Activated gamma-delta T cell (primary cell): ENCODE measurements around the gene CDH7.
A peak's percentile ranks its signal among the peaks of the same experiment; 100 is the strongest.

Experiments used
- DNase-seq: peaks from one replicate; lab custom pipeline; 2025; lab: John Stamatoyannopoulos, UW
- total RNA-seq, 2 donors: gene quantifications; one replicate each; lab custom pipeline; 2026; lab: John Stamatoyannopoulos, UW

Gene CDH7, protein sequence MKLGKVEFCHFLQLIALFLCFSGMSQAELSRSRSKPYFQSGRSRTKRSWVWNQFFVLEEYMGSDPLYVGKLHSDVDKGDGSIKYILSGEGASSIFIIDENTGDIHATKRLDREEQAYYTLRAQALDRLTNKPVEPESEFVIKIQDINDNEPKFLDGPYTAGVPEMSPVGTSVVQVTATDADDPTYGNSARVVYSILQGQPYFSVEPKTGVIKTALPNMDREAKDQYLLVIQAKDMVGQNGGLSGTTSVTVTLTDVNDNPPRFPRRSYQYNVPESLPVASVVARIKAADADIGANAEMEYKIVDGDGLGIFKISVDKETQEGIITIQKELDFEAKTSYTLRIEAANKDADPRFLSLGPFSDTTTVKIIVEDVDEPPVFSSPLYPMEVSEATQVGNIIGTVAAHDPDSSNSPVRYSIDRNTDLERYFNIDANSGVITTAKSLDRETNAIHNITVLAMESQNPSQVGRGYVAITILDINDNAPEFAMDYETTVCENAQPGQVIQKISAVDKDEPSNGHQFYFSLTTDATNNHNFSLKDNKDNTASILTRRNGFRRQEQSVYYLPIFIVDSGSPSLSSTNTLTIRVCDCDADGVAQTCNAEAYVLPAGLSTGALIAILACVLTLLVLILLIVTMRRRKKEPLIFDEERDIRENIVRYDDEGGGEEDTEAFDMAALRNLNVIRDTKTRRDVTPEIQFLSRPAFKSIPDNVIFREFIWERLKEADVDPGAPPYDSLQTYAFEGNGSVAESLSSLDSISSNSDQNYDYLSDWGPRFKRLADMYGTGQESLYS
- total RNA-seq = 0 to 0.13 reads per million in 2 donors

DNA sequence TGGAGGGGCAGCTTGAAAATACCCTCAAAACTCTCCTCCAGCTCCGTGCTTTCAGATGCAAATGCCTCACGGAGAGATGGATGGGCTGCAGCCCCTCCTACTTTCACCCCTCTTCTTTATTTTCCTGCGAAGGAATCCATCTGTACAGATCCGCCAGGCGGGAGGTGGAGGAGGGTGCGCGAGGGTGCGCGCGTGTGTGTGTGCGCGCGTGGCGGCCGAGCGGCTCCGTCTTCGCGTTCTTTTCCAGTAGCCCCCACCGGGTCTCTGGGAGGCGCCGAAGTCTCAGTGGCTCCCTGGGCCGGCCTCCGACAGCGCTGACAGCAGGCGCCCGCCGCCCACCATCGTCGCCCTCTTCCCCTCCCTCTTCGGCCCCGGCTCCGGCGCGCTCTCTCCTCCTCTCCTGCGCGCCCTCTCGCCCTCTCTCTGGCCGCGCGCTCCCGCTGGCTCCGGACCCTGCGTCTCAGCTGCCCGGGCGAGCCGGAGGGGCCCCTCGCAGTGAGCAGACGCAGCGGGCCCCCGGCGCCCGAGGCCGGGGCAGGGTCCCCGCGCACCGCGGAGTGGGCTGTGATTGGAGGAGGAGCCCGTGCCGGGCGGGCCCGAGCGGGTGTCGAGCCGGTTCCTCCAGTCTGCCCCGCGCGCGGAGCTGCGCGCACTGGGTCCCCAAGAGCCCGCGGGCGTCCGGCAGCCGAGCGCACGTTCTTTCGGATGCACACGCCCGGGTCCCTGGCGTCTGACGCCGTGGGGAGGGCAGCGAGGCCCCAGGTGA is at the start of gene CDH7:
Gene CDH7 (plus strand): TSS at position 624 of the 766 bp plus-strand sequence. CDS start 11,831 bp downstream, outside the sequence.
- peak; percentile 8 for DNase-seq

DNA sequence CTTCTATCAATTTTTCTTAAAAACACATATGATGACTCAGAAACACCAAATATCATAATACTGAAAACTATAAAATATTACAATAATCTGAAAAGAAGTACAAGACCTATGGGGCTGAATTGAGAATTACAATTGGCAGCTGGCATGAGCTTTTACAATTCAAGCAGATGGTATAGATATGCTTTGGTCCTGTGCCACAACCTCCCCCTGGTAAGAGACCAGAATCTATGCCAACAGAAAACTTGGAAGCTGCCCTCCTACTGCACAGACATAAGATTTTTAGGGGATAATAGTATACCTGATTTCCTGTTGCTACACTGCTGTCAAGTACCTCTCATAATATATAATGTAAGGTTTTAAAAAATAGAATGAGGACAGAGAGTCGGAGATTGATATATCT is 46.8 kb upstream of the CDH7 start:
- no peak for DNase-seq

DNA sequence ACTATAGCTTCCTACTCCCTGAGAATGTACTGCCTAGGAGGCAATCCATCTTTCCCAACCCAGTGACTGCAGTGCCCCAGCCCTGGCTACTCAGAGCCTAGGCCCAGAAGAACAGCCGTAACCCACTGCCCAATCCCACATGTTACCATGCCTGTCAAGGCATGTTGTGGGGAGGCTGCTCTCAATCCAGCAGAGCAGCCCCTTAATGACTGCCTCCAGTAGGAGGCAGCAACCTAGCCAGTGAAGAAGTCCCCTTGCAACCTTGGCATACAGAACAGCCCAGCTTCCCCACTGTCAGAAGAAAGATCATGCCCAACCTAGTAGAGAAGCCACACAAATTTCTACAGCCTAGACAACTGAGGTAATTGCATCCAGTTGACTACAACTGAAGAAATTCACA is 44.2 kb upstream of the CDH7 start:
- no peak for DNase-seq

DNA sequence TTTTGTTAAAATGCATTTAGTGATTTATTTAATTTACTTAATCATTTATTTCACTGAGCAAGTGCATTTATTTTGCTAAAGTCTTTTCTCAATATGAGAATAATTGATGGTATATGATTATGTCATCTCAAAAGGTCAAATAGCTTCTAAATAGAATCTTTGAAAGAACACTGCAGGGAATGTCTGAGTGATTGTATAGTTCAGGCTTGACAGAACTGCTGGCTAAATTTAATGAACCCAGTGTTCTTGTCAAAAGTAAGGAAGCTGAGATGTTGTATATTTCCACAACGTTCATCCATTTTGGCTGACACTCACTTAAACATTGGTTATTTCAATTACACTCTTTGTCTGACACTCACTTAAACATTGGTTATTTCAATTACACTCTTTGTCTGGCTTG is 39.3 kb upstream of the CDH7 start:
- DNase-seq = no peak

DNA sequence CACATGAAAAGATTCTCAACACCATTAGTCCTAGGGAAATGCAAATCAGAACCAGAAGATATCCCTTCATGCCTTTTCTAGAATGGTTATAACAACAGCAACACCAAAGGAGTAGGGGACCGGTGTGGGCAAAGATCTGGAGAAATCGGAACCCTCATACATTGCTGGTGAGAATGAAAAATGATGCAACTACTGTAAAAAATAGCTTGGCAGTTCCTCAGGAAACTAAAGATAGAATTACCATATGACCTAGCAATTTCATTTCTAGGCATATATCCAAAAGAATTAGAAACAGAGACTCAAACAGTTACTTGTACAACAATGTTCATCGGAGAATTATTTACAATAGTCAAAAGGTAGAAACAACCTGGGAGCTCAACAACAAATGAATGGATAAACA is 29.2 kb upstream of the CDH7 start:
- DNase-seq = no peak

DNA sequence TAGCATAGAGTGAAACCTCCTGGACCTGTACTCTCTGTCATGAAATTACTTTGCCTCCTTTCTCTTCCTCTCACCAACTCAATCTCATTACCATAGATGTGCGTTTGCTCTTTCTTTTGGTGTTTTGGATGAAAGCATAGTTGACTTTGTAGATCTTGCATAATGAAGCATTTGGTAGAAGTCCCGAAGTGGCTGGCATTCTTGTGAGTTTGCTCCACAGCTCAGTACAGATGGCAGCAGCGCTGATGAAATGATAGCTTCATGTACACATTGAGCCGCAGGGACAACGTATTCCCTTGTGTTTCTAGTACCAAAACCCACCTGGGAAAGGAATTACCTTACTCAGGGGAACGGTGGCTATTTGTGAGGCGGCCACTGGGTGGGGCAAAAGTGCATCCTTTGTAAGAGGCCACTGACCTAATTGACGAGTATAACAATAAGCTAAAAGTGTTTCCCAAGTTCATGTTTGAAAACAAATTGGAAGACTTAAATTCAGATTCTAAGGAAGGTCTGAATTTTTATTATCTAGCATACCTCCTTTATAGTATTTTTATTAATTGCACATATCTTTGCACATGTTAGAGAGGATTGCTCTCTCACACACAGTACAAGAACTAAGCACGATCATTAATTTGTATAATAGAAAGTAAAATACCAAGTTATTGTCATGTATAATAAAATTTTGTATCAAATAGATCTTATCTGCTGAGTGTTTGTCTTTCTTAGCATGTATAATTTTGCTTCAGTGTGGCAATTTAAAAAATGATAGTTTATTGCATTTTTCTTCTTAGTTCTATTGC is 25.4 kb upstream of the CDH7 start:
- no peak for DNase-seq

DNA sequence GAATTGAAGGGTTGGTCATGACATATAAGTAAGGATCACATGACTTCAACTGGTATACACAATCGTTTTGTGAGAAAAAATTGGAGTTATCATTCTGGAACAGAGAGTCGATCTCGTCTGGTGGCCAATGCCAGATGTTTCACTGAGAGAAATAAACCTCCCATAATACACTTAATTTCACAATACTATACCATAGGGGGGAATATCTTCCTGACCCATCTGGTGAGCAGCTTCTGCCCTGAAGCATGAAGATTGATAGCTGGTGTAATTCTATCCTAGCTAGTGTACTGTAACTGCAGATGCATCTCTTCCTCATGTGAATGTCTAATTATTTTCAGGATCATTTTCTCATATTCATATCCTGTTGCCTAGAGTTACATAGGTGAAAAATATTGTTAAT is 15.7 kb upstream of the CDH7 start:
- DNase-seq = no peak

DNA sequence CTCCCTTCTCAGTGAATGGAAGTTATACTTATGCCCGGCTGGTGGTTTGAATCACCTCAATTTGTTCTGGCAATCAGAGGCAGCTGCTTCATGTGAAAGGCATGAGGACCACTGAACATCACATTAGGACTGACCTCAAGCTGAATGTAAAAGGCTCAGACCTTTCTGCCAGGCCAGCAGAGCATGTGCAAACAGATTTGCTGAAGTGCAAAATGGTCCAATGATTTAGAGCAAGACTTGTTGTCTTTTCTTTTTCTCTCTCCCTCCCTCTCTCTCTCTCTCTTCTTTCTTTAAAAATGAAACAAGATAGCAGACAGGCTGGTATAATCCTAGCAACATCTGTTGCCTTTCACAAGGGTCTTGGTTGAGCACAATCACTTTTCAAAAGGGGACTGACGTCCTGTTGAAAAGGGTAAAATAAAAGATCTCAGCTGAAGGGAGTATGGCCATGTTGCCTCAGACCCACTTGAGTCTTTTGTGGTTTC is 13.3 kb upstream of the CDH7 start:
- DNase-seq = no peak

DNA sequence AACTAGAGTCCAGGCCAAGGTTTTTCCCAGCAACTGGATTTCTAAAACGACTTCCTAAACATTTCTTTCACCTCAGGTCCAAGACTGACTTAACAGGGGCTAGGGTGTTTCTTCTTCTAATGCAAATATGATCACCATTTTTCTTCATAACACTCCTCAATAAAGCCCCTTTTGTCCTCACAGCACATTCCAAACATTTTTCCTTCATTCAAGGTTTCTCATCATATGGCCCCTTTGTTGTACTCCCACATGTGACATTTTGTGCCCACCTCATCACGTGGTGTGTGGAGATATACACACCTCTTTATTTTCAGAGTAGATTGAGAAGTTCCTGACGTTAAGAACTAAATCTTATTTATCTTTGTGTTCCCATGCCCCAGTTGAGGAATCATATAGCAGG is 3.9 kb upstream of the CDH7 start:
- DNase-seq = no peak

DNA sequence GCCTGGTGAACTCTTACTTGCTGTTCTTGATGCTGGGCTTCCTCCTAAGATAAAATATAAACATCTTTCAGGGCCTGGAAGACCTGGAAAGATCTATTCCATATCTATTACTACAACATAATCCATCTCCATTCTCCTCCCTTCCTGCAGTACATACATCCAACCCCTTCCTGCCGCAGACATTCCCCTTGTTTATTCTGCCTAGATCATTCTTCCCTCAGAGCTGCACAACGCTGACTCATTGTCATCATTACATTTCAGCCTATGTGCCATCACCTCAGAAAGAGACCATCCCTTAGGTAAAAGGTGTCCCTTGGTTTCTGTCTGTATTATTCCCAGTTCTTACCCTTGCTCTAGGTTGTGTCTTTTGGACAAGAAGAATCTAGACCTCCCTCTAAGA is 2.5 kb upstream of the CDH7 start:
- DNase-seq = no peak

DNA sequence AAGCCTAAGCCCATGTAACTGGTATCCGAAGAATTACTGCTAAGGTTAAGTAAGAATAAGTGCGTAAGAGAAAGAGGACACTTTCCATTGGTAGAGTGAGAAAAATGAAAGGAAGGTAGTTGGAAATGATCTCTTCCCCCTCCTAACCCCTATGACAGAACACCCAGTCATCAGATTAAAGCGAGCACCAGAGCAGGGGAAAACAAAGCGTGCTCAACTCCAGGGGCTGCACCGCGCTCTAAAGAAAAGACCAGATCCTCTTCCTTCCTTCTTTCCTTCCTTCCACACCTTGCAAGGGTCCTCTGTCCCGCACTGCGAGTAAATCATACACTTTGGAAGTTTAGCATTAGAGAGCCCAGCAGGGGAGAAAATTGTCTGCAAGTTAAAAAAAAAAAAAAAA is 971 bp upstream of the CDH7 start:
- no peak for DNase-seq

DNA sequence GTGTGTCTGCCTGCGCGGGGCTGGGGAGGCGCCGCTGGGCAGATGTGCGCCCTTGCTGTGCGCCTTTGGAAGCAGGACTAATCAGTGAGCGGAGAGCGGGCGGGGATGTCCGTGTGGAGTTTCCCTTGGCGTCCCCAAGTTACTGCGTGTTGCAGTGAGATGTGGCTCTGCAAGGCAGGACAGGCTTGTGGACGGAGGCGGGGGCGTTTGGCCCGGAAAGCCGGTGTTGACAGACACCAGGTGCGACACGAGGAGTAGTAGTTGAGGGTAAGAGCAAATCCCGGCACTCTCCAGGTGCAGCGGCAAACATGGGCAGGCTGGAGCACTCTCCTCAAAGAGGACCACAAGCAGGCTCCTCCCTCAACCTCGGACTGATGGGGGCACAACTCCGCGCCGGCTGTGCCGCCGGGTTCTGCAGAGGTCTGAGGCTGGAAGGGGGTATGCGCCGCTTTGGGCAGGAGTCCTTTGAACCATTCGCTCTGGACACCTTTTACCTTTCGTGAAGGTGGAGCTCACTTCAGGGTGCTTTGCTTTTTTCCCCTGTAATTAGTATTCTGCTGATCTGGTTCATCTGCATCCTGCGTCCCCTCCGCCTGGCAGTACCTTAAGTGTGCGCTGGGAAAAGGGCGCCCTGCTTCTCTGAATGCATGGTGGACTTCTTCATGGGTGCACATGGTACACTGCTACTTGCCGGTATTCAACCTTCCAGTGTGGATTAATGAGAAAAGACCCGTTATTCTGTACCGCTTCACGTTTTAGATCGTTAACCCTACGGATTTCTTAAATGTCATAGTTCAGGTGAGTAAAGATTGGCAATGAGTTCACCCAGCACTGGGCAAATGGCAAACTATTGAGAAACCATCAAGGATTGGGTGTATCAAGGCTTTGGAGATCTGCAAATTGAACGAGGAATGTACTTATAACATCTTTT is 608 bp downstream of the CDH7 start:
- DNase-seq = peak; percentile 8

DNA sequence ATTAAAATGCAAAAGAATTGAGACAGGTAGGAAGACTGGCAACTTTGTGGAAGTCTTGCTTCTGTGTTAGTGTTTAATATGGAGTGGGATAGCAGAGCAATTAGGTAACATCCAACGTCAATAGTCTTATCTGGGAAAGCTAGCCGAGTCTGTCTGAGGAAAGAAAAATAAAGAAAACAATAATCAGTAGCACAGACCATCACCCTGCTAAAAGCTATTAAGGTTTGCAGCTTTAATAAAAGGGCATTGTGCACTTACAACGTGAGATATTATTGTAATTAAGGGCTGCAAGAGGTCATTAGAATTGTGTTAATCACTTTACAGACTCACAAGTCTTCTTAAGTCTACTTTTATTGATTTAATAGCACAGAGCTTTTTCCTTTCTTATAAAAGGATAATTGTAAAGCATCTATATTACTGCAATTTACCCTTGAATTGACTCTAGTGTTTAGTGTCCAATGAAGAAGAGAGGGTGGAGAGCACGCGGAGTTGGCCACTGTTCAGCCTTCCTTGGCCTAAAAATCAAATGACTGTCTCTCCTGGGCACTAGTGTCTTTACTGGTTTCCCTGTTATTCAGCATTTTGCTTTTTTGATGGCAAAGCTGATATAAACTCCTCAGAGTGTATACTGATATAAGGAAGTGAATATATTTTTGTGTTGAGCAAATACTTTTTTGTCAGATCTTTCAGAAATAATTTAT is 2.0 kb downstream of the CDH7 start:
- no peak for DNase-seq

DNA sequence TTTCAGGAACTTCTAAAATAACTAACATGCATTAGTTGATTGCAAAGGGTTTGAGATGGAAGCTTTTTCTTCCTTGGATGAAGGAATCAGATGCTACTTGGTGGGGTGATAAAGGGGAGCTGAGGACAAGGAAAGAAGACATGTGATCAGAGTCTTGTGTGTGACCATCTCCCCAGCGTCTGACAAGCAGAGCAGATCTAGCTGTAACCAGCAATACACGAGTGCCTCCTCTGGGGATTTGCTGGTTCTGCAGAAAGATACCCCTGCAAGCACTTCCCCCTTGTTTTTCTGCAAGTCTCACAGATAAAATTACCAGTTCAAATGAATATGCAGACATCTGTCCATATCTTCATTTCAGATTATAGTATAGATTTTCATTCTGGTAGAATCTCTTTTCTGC is 2.7 kb downstream of the CDH7 start:
- no peak for DNase-seq

DNA sequence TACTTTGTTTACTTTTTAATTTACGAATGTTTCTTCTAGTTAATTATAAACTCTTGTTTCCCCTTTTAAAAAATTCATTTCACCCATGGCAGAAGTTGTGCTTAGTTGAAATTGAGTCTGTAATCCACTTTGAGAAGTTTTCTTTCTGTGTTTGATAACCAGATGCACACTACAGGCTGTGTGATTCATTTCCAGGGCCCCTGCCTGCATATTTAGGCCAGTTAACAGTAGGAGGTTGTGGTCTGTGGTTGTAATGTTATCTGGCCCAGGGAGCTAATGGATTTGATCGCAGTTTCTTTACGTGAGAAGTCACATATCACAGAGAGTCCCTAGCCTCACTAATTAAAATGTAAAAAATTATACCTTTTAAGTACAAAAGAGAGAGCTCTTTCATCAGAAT is 3.3 kb downstream of the CDH7 start:
- DNase-seq = no peak

DNA sequence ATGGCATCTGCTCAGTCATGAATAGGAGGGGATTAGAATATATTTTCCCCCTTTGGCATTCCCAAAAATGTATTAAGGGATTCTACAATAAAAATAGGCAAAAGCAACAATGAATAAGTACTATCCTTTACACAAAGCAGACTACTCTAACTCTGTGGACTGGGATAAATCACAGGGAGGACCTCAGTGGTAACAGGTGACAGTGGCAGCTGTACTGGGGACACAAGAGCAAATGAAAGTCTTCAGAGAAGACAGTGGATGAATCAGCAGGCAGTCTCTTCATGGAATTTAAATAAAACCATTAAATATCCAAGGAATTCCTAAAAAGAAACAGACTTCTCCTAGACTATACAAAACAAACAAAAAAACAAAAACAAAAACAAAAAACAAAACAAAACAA is 4.8 kb downstream of the CDH7 start:
- DNase-seq = no peak

DNA sequence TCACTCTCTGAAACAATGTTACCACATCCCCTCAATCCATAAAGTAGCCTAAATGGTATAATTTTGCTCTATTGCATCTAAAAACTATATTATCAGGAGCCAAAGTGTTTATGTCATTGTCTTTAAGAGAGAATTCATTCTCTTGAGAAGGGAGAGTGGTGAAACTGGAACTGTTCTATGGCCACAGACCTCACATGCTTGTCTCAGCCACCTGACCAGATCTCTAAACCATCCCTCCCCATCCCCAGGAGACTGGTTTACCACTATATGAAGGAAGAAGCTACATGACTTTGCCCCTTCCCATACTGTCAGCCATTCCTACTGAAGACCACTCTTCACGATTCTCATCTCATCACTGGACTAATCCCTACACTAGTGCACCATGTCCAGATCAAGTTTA is 9.6 kb downstream of the CDH7 start:
- no peak for DNase-seq

DNA sequence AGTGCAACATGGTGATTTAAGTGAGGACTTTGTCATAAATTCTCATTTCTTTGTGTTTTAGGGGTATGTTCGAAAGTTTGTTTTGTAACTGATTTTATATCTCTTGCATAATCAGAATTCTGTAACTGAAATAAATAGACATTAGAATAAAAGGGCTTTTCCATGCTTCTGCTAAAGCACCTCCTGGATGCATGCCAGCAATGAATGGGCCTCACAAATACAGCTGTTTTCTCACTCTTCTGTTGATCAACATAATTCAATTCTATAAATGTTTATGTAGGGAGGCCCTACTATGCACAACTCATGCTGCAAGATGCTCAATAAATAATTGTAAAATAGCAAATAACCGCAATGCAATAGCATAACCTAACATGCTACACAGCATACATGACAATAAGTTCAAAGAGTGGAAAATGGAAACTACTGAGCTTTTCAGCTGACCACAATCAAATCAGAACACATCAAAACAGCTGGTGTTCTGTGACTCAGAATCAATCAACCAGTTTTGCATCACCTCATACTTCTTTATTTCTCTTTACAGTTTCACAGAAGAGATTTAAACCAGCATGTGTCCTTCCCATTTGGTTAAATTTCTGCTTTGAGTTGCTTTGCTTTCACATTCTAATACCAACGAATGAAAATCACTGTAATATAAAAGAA is 11.0 kb downstream of the CDH7 start:
- no peak for DNase-seq

DNA sequence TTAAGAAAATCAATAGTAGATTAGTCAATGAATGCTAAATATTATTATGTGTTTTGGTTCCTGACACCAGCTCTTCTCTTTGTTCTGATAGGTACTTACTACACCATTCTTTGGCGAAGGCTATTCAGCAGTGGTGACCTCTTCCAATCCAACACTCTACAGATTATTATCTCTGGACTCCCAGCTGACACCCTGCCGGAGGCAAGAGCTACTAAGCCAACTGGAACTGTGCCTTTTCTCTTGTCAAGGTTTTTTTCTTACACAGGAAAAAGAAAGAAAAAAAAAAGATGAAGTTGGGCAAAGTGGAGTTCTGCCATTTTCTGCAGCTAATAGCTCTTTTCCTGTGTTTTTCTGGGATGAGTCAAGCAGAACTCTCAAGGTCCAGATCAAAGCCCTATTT is 11.7 kb downstream of the CDH7 start:
- DNase-seq = no peak
